DLD1 (cell line): ENCODE measurements around the gene DYNLT4.
"Not testable (repeated sequence)": the region's sequence is repeated elsewhere in the genome, so short reads cannot be mapped to it uniquely, and the experiment has no call there.

Experiments
- in situ Hi-C: cut with HindIII; loops from 2 replicates; pipeline ENCODE4 v1.10.0; 2017; ENCODE audit warnings: low sequenced_read_pairs

The DYNLT4 gene

DNA sequence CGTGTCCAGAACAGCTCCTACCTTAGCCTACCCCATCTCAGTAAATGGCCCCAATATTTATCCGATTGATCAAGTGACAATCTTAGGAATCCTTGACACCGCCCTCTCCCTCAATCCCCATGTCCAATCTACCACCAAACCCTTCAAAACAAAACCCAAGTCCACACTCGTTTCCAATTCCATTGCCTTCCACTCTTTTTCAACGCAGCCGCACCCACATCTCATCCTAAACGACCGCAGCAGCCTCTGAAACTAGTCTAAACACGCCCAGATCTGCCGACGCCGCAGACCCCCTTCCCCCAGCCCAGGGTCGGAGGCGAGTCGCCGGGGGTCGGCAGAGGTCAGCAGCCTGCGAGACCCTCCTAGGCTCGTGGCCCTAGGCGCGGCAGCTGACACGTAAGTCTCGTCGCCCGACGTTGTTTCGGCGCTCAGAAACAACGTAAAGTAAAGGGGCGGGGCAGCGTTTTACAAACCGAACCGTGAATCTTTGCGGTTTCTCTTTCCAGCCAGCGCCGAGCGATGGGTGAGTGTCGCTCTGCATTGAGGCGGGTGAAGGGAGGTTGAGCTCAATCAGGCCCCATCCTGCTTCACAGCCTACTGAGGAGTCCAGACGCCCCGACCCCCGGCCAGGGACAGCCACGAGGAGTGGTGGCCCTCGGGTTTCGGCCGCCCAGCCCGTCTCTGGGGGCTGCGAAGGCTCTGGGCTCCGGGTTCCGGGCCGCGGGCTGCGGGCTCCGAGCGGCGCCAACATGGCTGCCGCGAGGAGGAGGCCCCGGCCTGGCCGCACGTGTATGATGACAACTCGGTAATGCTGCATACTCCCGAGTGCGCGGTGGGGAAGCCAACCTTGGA lies 31.8 kb downstream of the DYNLT4 start, which contains the start of gene RPS8:
TSS of gene RPS8 (plus strand) at position 463 of the 852 bp plus-strand sequence. CDS start at position 520, 57 bp downstream.
- in situ Hi-C loops: no loop called here

DNA sequence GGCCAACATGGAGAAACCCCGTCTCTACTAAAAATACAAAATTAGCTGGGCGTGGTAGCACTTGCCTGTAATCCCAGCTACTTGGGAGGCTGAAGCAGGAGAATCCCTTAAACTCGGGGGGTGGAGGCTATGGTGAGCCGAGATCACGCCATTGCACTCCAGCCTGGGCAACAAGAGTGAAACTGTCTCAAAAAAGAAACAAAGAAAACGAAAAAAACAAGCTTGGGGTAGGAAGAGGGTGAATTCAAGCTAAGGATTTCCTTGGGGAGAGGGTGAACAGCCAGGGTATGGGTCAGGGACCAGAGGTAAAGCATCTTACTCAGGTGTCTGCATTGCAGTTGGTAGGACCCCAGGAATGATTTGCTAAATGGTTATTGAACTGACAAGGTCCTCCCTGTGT lies 40.7 kb downstream of the DYNLT4 start:
- in situ Hi-C loops: not testable (repeated sequence)

DNA sequence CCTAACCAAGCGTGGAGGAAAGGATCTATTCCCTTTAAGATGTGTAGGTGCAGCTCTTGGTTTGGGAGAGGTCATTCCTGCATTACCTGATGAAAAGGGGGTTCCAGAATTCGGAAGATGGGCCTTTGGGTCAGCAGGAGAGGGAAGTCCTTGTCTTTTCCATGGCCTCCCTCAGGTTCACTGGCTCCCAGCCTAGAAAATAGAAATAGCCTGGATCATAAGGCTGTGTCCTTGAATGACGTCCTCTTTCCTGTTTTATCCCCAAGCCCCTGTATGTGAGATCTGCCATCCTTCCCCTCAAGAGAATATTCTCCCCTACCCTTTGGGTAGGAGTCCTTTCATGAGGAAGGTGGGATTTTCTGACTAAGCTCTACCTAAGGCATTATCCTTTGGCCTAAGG lies 46.3 kb downstream of the DYNLT4 start:
- in situ Hi-C loops: no loop called here

DNA sequence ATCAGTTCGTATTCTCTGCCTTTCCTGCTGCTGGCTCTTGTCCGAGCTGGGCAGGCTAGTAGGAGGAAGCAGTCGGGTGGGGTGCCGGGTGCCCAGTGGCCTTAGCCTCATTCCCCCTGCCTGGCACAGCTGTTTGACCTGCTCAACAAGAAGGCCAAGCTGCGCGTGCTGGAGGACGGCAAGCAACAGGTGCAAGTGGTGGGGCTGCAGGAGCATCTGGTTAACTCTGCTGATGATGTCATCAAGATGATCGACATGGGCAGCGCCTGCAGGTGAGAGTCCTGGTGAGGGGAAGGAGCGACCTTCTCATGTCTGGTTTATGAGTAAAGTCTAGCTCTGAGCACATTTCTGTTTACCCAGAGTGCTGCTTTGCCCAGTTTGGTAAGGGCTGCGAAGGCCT lies 48.1 kb downstream of the DYNLT4 start:
- in situ Hi-C loops: no loop called here

DNA sequence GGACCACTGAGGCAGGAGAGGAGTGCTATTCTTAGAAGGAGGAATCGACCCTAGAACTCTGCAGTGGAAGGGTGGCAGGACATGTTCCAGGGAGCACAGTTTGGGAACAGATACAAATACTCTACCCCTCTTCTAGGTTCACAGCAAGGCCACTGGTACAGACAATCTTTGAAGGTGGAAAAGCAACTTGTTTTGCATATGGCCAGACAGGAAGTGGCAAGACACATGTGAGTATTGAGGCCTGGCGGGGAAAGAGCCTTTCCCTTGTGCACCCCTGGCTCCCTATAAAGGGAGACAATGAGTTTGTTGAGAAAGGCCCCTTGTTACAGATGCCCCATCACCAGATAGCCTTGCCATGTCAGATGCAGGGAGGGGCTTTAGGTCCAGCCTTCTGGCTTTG lies 49.7 kb downstream of the DYNLT4 start:
- in situ Hi-C loops: no loop called here
